CD4-positive, CD25-positive, alpha-beta regulatory T cell (primary cell): ENCODE data around the gene SAMD4A. TPM values are rescaled to one million over a fixed set of nuclear protein-coding genes. Genes with fewer than 3 reads are reported as not detected.
A peak's percentile ranks its signal among the peaks of the same experiment; 100 is the strongest.

Source experiments
- ATAC-seq, 2 donors: fragments of 150-1000 bp; cut with Tn5 transposase; one replicate each; pipeline ENCODE4 v1.10.0; 2021; ENCODE audit warnings: low read depth in 2 of 2, moderate number of reproducible peaks in 2 of 2, moderate library complexity in 1 of 2
- DNase-seq, 3 donors: peaks; one replicate each; pipeline versions ENCODE4 v3.0.0 to v3.0.0-alpha.2; 2012 to 2022; ENCODE audit warnings: mixed read lengths in 1 of 3
- H3K27ac ChIP-seq: one replicate; pipeline ENCODE4 v1.7.0; 2013; ENCODE audit warnings: mild to moderate bottlenecking, low read length; ENCODE audit not compliant: insufficient read depth, poor library complexity, severe bottlenecking
- H3K27me3 ChIP-seq: one replicate; pipeline ENCODE4 v1.7.0; 2013; ENCODE audit warnings: low read length; ENCODE audit not compliant: control insufficient read depth, insufficient read depth
- H3K36me3 ChIP-seq: one replicate; pipeline ENCODE4 v1.7.0; 2013; ENCODE audit warnings: mild to moderate bottlenecking, low read length, moderate library complexity; ENCODE audit not compliant: control insufficient read depth, insufficient read depth
- H3K4me1 ChIP-seq: 2 replicates; pipeline ENCODE4 v1.7.0; 2013; ENCODE audit warnings: mild to moderate bottlenecking, low read length; ENCODE audit not compliant: insufficient read depth, control insufficient read depth, poor library complexity, severe bottlenecking
- H3K4me3 ChIP-seq: one replicate; pipeline ENCODE4 v1.7.0; 2013; ENCODE audit warnings: low read depth, mild to moderate bottlenecking, low read length, moderate library complexity
- H3K9me3 ChIP-seq, 2 experiments: 1 replicate in 1 of 2; 2 replicates in 1 of 2; pipeline ENCODE4 v1.7.0; 2013; ENCODE audit warnings: low read length in 2 of 2, mild to moderate bottlenecking in 1 of 2, moderate library complexity in 1 of 2; ENCODE audit not compliant: control insufficient read depth in 2 of 2
- H3K27ac Mint-ChIP-seq, 3 donors: one replicate each; pipeline ENCODE4 v1.8.0; 2020 to 2022; ENCODE audit warnings: mild to moderate bottlenecking in 3 of 3, mixed read lengths in 3 of 3, moderate library complexity in 2 of 3
- H3K27me3 Mint-ChIP-seq: one replicate; pipeline ENCODE4 v1.8.0; 2022; ENCODE audit warnings: mild to moderate bottlenecking, mixed read lengths
- H3K36me3 Mint-ChIP-seq: one replicate; pipeline ENCODE4 v1.8.0; 2020; ENCODE audit warnings: mixed read lengths
- H3K4me1 Mint-ChIP-seq, 4 donors: one replicate each; pipeline ENCODE4 v1.8.0; 2020 to 2022; ENCODE audit warnings: mixed read lengths in 4 of 4, mild to moderate bottlenecking in 1 of 4
- H3K4me3 Mint-ChIP-seq, 4 donors: one replicate each; pipeline ENCODE4 v1.8.0; 2020 to 2022; ENCODE audit warnings: mild to moderate bottlenecking in 4 of 4, mixed read lengths in 4 of 4, moderate library complexity in 3 of 4
- H3K9me3 Mint-ChIP-seq, 7 donors: one replicate each; pipeline ENCODE4 v1.8.0; 2020 to 2022; ENCODE audit warnings: mixed read lengths in 7 of 7, mild to moderate bottlenecking in 3 of 7, moderate library complexity in 2 of 7
- polyA plus RNA-seq, 4 donors: library from polyadenylated mRNA; unstranded; fragments of 300-500 nt; fragmentation: Illumina TruSeq; gene quantifications; one replicate each; pipeline ENCODE4 v1.2.3, GENCODE V29; 2021
- total RNA-seq: library from RNA; stranded (reverse); gene quantifications from one replicate; pipeline ENCODE4 v1.2.3, GENCODE V29; 2022

SAMD4A gene
- total and polyA plus RNA-seq, 5 donors from 2014 or later: 0.05 to 7.9 (median 0.13) TPM; not detected in 1

- H3K27me3 Mint-ChIP-seq: peaks cover 6% of the 10 kb centered on the region
- H3K4me1 ChIP-seq: no peaks in the 10 kb centered on the region
- H3K9me3 ChIP-seq: no peaks in the 10 kb centered on the region
- H3K36me3 Mint-ChIP-seq: no peaks in the 10 kb centered on the region
- ATAC-seq: no peak
- H3K27ac ChIP-seq: no peak overlapping the region
- no peak for DNase-seq
- no peak overlapping the region for H3K4me3 Mint-ChIP-seq
- H3K4me3 ChIP-seq: no peak overlapping the region
- no peaks in the 10 kb centered on the region for H3K36me3 ChIP-seq
- H3K27me3 ChIP-seq: no peaks in the 10 kb centered on the region
- no peak overlapping the region for H3K27ac Mint-ChIP-seq
- peaks cover 0 to 1% (median 0%) of the 10 kb centered on the region in 7 donors for H3K9me3 Mint-ChIP-seq
- peaks cover 0 to 3% (median 0%) of the 10 kb centered on the region in 4 donors for H3K4me1 Mint-ChIP-seq
Measured at GRCh38 chr14:54681811-54682261, 114.9 kb downstream of the SAMD4A start.

- Mint-ChIP-seq H3K4me1 (peaks cover 0 to 3% (median 0%) of the 10 kb centered on the region in 4 donors), H3K9me3 (peaks cover 0 to 1% (median 0%) of the 10 kb centered on the region in 7 donors), H3K4me3 (no peak overlapping the region), H3K27ac (no peak overlapping the region), H3K27me3 (peaks cover 6% of the 10 kb centered on the region), H3K36me3 (no peaks in the 10 kb centered on the region)
- no peaks in the 10 kb centered on the region for H3K4me1 ChIP-seq
- no peaks in the 10 kb centered on the region for H3K27me3 ChIP-seq
- no peak overlapping the region for H3K4me3 ChIP-seq
- no peaks in the 10 kb centered on the region for H3K9me3 ChIP-seq
- DNase-seq: no peak
- H3K36me3 ChIP-seq: no peaks in the 10 kb centered on the region
- ATAC-seq: no peak
- H3K27ac ChIP-seq: no peak overlapping the region
Measured at GRCh38 chr14:54682578-54682977, 115.7 kb downstream of the SAMD4A start.

- Histone ChIP-seq H3K4me3 (no peak overlapping the region), H3K9me3 (no peaks in the 10 kb centered on the region), H3K36me3 (no peaks in the 10 kb centered on the region), H3K27me3 (no peaks in the 10 kb centered on the region), H3K4me1 (no peaks in the 10 kb centered on the region), H3K27ac (no peak overlapping the region)
- no peak overlapping the region for H3K4me3 Mint-ChIP-seq
- ATAC-seq (no peak), DNase-seq (no peak)
- H3K9me3 Mint-ChIP-seq: peaks cover 0 to 1% (median 0%) of the 10 kb centered on the region in 7 donors
- H3K36me3 Mint-ChIP-seq: no peaks in the 10 kb centered on the region
- H3K27ac Mint-ChIP-seq: no peak overlapping the region
- peaks cover 0 to 3% (median 0%) of the 10 kb centered on the region in 4 donors for H3K4me1 Mint-ChIP-seq
- peaks cover 6% of the 10 kb centered on the region for H3K27me3 Mint-ChIP-seq
Measured at GRCh38 chr14:54683882-54684794, 117.2 kb downstream of the SAMD4A start.

- no peaks in the 10 kb centered on the region for H3K9me3 ChIP-seq
- DNase-seq: no peak
- no peaks in the 10 kb centered on the region for H3K36me3 ChIP-seq
- Mint-ChIP-seq H3K4me1 (peaks cover 0 to 3% (median 0%) of the 10 kb centered on the region in 4 donors), H3K9me3 (peaks cover 0 to 1% (median 0%) of the 10 kb centered on the region in 7 donors), H3K27me3 (peaks cover 6% of the 10 kb centered on the region), H3K4me3 (no peak overlapping the region), H3K36me3 (no peaks in the 10 kb centered on the region), H3K27ac (no peak overlapping the region)
- H3K4me1 ChIP-seq: no peaks in the 10 kb centered on the region
- ATAC-seq: no peak
- H3K4me3 ChIP-seq: no peak overlapping the region
- H3K27me3 ChIP-seq: no peaks in the 10 kb centered on the region
- H3K27ac ChIP-seq: no peak overlapping the region
Measured at GRCh38 chr14:54685286-54685845, 118.4 kb downstream of the SAMD4A start.

- Histone ChIP-seq H3K27ac (no peak overlapping the region), H3K9me3 (no peaks in the 10 kb centered on the region), H3K27me3 (no peaks in the 10 kb centered on the region), H3K4me3 (no peak overlapping the region), H3K4me1 (no peaks in the 10 kb centered on the region), H3K36me3 (no peaks in the 10 kb centered on the region)
- peaks cover 0 to 1% (median 0%) of the 10 kb centered on the region in 7 donors for H3K9me3 Mint-ChIP-seq
- H3K4me1 Mint-ChIP-seq: peaks cover 0 to 3% (median 0%) of the 10 kb centered on the region in 4 donors
- peak overlapping the region in 1 of 4 donors; percentile 12 for H3K4me3 Mint-ChIP-seq
- DNase-seq (no peak), ATAC-seq (no peak)
- peak overlapping the region in 1 of 3 donors; percentile 11 for H3K27ac Mint-ChIP-seq
- peaks cover 6% of the 10 kb centered on the region for H3K27me3 Mint-ChIP-seq
- no peaks in the 10 kb centered on the region for H3K36me3 Mint-ChIP-seq
Measured at GRCh38 chr14:54686219-54686870, 119.4 kb downstream of the SAMD4A start.

- Mint-ChIP-seq H3K4me1 (peaks cover 0 to 3% (median 0%) of the 10 kb centered on the region in 4 donors), H3K36me3 (no peaks in the 10 kb centered on the region), H3K4me3 (no peak overlapping the region), H3K27me3 (peaks cover 6% of the 10 kb centered on the region), H3K9me3 (peaks cover 0 to 1% (median 0%) of the 10 kb centered on the region in 7 donors), H3K27ac (no peak overlapping the region)
- ATAC-seq (no peak), DNase-seq (no peak)
- Histone ChIP-seq H3K27ac (no peak overlapping the region), H3K4me3 (no peak overlapping the region), H3K4me1 (no peaks in the 10 kb centered on the region), H3K9me3 (no peaks in the 10 kb centered on the region), H3K36me3 (no peaks in the 10 kb centered on the region), H3K27me3 (no peaks in the 10 kb centered on the region)
Measured at GRCh38 chr14:54686871-54687749, 120.2 kb downstream of the SAMD4A start.

- ATAC-seq (no peak), DNase-seq (no peak)
- no peak overlapping the region for H3K27ac Mint-ChIP-seq
- no peaks in the 10 kb centered on the region for H3K4me1 ChIP-seq
- H3K4me3 ChIP-seq: no peak overlapping the region
- H3K27ac ChIP-seq: no peak overlapping the region
- H3K36me3 Mint-ChIP-seq: no peaks in the 10 kb centered on the region
- no peaks in the 10 kb centered on the region for H3K36me3 ChIP-seq
- H3K9me3 Mint-ChIP-seq: peaks cover 0 to 1% (median 0%) of the 10 kb centered on the region in 7 donors
- H3K4me3 Mint-ChIP-seq: no peak overlapping the region
- H3K9me3 ChIP-seq: no peaks in the 10 kb centered on the region
- peaks cover 0 to 3% (median 0%) of the 10 kb centered on the region in 4 donors for H3K4me1 Mint-ChIP-seq
- H3K27me3 Mint-ChIP-seq: peaks cover 5% of the 10 kb centered on the region
- H3K27me3 ChIP-seq: no peaks in the 10 kb centered on the region
Measured at GRCh38 chr14:54687750-54688119, 120.8 kb downstream of the SAMD4A start.
